Measurements from ENCODE around the gene POLR2B. TPM values are rescaled to one million over a fixed set of nuclear protein-coding genes. Genes with fewer than 3 reads are reported as not detected.

Gene POLR2B
- total RNA-seq, 1 experiment from 2014 or later: 83.8 TPM

DNA sequence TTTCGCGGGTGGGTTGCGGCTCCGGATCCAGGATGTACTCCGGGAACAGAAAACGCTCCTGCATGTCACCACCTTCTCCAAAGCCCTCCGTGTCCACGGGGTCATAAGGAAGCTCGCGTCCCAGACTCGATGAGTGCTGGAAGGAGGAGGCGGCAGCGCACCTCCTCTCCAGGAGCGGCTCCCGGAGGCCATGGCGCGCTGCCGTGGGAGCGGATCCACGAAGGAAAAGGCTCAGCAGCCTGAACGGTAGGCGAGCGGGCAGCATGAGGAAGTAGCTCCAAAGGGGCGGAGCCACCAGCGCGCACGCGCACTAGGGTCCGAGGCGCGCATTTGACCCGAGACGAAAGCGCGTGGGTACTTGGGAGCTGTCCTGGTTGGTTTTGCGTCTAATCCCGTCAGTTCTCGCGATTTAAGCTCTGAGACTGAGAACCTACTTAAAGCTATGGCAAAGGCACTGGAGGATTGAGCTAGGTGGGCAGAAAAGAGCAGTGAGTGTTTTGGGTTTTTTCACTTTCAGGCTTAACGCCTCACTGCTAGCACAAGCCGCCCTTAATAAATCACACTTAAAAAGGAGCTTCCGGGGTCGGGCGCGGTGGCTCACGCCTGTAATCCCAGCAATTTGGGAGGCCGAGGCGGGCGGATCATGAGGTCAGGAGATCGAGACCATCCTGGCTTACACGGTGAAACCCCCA lies 1.2 kb upstream of the POLR2B start, which contains the start of gene NOA1:
NOA1 (minus strand) TSS at position 286 of the 692 bp plus-strand sequence; CDS start at position 265, 21 bp downstream.
- BruUV-seq (replicated peaks): no TSS peak
- H3K27ac Mint-ChIP-seq (ENCODE audit: unreplicated experiment): peak within 1 kb of the TSS; percentile 98
- peaks cover 13% of the 10 kb centered on the region for H3K4me1 Mint-ChIP-seq (ENCODE audit: low read depth, unreplicated experiment)
- no peaks in the 10 kb centered on the region for H3K27me3 Mint-ChIP-seq (ENCODE audit: unreplicated experiment)
- CTCF ChIA-PET: interaction anchor here (0.7 kb wide), 1 partner anchor 11 kb away, joined by 4 read pairs; no protein-coding TSS in a partner anchor
- no peaks in the 10 kb centered on the region for H3K9me3 Mint-ChIP-seq (ENCODE audit: low read depth, unreplicated experiment)
- intact Hi-C loops (cut with micrococcal nuclease; ENCODE audit: unreplicated experiment): no loop called here
- H3K4me3 Mint-ChIP-seq (ENCODE audit: low read depth, unreplicated experiment): peak within 1 kb of the TSS; percentile 98
- TF ChIP-seq, protein P1, sequence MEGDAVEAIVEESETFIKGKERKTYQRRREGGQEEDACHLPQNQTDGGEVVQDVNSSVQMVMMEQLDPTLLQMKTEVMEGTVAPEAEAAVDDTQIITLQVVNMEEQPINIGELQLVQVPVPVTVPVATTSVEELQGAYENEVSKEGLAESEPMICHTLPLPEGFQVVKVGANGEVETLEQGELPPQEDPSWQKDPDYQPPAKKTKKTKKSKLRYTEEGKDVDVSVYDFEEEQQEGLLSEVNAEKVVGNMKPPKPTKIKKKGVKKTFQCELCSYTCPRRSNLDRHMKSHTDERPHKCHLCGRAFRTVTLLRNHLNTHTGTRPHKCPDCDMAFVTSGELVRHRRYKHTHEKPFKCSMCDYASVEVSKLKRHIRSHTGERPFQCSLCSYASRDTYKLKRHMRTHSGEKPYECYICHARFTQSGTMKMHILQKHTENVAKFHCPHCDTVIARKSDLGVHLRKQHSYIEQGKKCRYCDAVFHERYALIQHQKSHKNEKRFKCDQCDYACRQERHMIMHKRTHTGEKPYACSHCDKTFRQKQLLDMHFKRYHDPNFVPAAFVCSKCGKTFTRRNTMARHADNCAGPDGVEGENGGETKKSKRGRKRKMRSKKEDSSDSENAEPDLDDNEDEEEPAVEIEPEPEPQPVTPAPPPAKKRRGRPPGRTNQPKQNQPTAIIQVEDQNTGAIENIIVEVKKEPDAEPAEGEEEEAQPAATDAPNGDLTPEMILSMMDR (IDR thresholded peaks at IDR 0.05; ENCODE audit: unreplicated experiment): no peak
- peaks cover 72% of the 10 kb centered on the region for H3K36me3 Mint-ChIP-seq (ENCODE audit: insufficient read depth, unreplicated experiment)
- DNase-seq: peak; percentile 94

DNA sequence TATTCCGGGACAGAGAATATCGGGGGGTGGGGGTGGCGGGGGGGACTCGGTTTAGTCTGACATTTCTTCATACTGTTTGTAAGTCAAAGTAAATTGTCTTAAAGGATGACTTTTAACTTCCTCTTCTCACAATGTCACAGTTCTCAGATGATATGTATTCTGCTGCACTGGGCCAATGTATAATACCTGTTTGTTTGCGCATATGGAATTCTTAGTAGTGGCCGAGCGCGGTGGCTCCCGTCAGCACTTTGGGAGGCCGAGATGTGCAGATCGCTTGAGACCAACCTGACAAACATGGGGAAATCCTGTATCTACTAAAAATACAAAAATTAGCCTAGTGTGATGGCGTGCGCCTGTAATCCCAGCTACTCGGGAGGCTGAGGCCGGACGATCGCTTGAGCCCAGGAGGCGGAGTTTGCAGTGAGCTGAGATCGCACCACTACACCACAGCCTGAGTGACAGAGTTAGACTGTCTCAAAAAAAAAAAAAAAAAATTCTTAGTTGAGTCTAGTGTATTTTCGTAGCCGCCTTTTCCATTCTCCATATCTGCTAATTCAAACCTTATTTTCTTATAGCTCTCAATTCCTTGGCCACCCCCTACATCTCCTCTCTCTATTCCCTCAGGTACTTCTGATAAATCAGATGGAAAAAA lies 851 bp downstream of the POLR2B start:
- intact Hi-C loops (cut with micrococcal nuclease; ENCODE audit: unreplicated experiment): no loop called here
- Mint-ChIP-seq H3K27ac (ENCODE audit: unreplicated experiment) (peak overlapping the region; percentile 98), H3K27me3 (ENCODE audit: unreplicated experiment) (no peaks in the 10 kb centered on the region)

DNA sequence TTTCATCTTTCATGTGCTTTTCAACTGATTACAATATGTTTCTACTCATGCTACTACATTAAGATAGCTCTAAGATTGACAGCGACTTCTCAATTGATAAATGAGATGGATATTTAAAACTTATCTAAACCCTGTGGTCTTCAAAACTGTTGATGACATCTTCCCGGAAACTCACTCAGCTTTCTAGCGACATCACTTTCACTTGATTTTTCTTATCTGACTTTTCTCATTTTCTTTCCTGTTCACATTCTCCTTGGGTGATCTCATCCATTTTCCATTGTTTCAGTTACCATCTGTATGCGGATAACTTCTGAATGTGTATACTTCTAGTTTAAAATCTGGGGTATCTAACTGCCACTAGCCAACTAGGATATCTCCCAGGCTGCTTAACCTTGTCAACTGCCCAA lies 3.1 kb downstream of the POLR2B start:
- H3K4me1 Mint-ChIP-seq (ENCODE audit: low read depth, unreplicated experiment): peaks cover 23% of the 10 kb centered on the region
- no TSS peak for BruUV-seq (replicated peaks)
- peak overlapping the region; percentile 26 for H3K27ac Mint-ChIP-seq (ENCODE audit: unreplicated experiment)
- no peak for DNase-seq
- H3K27me3 Mint-ChIP-seq (ENCODE audit: unreplicated experiment): no peaks in the 10 kb centered on the region
- TF ChIP-seq, protein P1 (IDR thresholded peaks at IDR 0.05; ENCODE audit: unreplicated experiment): no peak
- CTCF ChIA-PET: no interaction called here
- peak overlapping the region; percentile 59 for H3K4me3 Mint-ChIP-seq (ENCODE audit: low read depth, unreplicated experiment)
- intact Hi-C loops (cut with micrococcal nuclease; ENCODE audit: unreplicated experiment): no loop called here
- H3K9me3 Mint-ChIP-seq (ENCODE audit: low read depth, unreplicated experiment): no peaks in the 10 kb centered on the region
- peaks cover 50% of the 10 kb centered on the region for H3K36me3 Mint-ChIP-seq (ENCODE audit: insufficient read depth, unreplicated experiment)

More for the DNA sequence above, 851 bp downstream of the POLR2B start:
- Mint-ChIP-seq H3K9me3 (ENCODE audit: low read depth, unreplicated experiment) (no peaks in the 10 kb centered on the region), H3K36me3 (ENCODE audit: insufficient read depth, unreplicated experiment) (peaks cover 61% of the 10 kb centered on the region), H3K4me1 (ENCODE audit: low read depth, unreplicated experiment) (peaks cover 23% of the 10 kb centered on the region), H3K4me3 (ENCODE audit: low read depth, unreplicated experiment) (peak overlapping the region; percentile 98)
- BruUV-seq (replicated peaks): no TSS peak
- peak; percentile 15 for DNase-seq
- CTCF ChIA-PET: interaction anchor here (0.6 to 0.7 kb wide), 2 partner anchors 15 to 20 kb away, joined by 3 to 4 read pairs; no protein-coding TSS in a partner anchor
- TF ChIP-seq, protein P1 (IDR thresholded peaks at IDR 0.05; ENCODE audit: unreplicated experiment): no peak

DNA sequence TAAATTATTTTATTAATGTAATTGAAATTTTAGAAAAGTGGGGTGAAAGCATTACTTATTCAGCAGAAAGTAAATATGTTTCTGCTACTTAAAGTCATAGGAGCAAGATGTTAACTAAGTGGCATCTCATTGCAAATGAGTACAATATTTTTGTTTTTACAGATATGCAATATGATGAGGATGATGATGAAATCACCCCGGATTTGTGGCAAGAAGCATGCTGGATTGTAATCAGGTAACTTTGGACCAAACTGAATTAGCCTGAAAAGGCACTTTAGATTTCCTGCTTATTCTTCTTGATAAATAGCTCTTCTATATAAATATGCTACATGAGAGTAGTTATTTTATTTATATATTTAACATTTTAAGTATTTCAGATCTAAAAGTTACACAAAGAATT lies 7.5 kb downstream of the POLR2B start:
- H3K4me3 Mint-ChIP-seq (ENCODE audit: low read depth, unreplicated experiment): no peak overlapping the region
- H3K27me3 Mint-ChIP-seq (ENCODE audit: unreplicated experiment): no peaks in the 10 kb centered on the region
- intact Hi-C loops (cut with micrococcal nuclease; ENCODE audit: unreplicated experiment): no loop called here
- no peaks in the 10 kb centered on the region for H3K9me3 Mint-ChIP-seq (ENCODE audit: low read depth, unreplicated experiment)
- TF ChIP-seq, protein P1 (IDR thresholded peaks at IDR 0.05; ENCODE audit: unreplicated experiment): no peak
- no TSS peak for BruUV-seq (replicated peaks)
- DNase-seq: no peak
- CTCF ChIA-PET: no interaction called here
- H3K27ac Mint-ChIP-seq (ENCODE audit: unreplicated experiment): no peak overlapping the region
- peaks cover 23% of the 10 kb centered on the region for H3K4me1 Mint-ChIP-seq (ENCODE audit: low read depth, unreplicated experiment)
- peaks cover 29% of the 10 kb centered on the region for H3K36me3 Mint-ChIP-seq (ENCODE audit: insufficient read depth, unreplicated experiment)
